DMS 273 (cell line): Measurements from ENCODE around the gene CEP43.
A peak's percentile ranks its signal among the peaks of the same experiment; 100 is the strongest.

Source experiments
- DNase-seq: peaks from one replicate; lab custom pipeline; 2025; ENCODE audit not compliant: unreplicated experiment; lab: John Stamatoyannopoulos, UW

The CEP43 gene, protein sequence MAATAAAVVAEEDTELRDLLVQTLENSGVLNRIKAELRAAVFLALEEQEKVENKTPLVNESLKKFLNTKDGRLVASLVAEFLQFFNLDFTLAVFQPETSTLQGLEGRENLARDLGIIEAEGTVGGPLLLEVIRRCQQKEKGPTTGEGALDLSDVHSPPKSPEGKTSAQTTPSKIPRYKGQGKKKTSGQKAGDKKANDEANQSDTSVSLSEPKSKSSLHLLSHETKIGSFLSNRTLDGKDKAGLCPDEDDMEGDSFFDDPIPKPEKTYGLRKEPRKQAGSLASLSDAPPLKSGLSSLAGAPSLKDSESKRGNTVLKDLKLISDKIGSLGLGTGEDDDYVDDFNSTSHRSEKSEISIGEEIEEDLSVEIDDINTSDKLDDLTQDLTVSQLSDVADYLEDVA

DNA sequence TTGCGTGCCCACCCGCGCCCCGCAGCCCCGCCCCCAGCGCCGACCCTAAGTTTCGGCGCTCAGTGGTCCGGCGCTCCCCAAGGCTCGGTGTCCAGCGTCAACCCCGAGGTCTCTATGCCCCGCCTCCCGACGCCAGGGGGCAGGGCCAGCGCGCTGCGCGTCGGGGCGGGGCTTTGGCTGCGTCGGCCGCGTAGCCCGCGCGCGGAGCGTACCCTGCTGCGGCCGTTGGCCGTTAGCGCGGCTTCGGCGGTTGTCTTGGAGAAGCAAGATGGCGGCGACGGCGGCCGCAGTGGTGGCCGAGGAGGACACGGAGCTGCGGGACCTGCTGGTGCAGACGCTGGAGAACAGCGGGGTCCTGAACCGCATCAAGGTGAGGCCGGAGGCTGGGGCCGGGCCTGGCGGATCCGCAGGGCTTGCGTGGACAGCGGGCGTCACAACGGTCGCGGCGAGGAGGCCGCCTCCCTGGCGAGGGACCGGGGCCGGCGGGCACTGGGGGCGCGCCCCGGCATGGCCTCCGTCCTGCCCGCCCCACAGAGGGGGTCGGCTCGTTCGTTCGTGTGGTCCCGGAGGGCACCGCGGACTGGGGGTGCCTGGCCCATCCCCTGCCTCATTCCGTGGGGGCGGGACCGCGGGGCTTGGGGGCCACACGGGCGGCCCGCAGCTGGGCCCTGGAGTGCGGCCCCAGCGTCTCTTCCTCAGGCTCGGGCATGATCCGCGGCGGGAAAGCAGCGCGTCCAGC lies at the start of gene CEP43:
CEP43 (plus strand) TSS at position 253 of the 739 bp plus-strand sequence; CDS start at position 269, 16 bp downstream.
- peak; percentile 98 for DNase-seq

DNA sequence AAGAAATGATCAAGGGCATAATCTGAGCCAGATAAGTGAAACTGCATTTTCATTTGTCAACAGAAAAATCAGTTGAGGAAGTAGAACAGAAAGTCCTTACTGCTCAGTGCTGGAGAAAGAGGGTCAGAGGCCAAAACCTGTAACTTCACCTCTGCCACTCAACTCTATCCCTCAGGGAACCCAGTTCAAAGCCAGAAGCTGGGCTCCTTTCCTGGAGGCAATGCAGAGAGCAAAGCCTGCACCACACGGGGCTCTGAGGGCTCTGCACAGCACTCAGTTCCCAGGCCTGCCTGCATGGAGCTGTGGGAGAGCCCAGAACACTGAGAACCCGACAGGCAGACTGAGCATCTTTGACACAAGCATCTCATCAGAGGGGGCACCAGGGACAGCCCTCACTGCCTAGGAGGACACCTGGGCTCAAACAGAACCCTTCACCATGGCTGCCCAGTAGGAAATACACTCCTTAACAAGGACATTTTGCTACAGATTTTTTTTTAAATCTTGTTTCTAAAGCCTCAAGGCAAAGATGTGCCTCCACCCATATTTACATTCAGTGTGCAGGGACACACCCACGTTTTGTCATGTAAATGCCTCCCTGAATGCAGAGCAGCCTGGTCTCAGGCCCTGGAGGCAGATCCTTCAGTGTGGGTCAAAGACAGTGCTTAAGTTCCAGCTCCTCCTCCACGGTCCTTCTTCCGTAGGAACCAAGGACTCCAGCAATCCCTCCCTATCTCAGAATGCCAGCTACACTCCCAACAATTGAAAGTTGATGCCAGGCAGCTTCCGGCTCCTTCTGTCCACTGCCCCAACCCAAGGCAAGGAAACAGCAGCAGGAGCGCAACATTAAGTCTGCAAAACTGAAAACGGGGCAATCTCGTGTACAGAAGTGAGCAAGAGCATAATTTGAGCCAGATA lies 49.4 kb upstream of the CEP43 start:
- no peak for DNase-seq

DNA sequence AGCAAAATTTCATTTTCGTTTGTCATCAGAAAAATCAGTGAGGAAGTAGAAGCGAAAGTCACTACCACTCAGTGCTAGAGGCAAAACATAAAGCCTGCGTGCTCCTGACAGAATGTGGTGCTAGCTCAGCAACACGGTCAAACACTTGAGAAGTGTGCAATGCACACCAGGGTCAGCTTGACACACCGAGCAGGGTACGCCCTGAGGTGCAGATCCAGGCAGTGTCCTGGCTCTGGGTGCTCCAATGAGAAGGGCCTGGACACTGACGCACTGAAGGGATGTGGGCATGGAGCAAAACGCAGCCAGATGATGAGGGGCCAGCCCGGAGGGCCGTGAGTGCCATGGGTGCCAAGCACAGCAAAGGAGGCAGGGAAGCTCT lies 48.8 kb upstream of the CEP43 start:
- DNase-seq = no peak

DNA sequence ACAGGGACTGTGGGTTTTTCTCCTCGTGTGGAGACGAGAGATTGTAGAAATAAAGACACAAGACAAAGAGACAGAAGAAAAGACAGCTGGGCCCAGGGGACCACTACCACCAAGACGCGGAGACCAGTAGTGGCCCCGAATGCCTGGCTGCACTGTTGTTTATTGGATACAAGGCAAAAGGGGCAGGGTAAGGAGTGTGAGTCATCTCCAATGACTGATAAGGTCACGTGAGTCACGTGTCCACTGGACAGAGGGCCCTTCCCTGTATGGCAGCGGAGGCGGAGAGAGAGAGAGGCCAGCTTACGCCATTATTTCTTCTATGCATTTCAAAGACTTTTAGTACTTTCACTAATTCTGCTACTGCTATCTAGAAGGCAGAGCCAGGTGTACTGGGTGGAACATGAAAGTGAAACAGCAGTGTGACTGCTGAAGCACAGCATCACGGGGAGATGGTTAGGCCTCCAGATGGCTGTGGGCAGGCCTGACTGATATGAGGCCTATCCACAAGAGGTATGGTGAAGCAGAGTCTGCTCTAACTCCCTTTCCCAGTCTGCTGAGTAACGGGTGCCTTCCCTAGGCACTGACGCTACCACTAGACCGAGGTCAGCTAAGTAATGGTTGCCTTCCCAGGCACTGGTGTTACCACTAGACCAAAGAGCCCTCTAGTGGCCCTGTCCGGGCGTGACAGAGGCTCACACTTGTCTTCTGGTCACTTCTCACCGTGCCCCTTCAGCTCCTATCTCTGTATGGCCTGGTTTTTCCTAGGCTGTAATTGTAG lies 48.1 kb upstream of the CEP43 start:
- peak; percentile 70 for DNase-seq

DNA sequence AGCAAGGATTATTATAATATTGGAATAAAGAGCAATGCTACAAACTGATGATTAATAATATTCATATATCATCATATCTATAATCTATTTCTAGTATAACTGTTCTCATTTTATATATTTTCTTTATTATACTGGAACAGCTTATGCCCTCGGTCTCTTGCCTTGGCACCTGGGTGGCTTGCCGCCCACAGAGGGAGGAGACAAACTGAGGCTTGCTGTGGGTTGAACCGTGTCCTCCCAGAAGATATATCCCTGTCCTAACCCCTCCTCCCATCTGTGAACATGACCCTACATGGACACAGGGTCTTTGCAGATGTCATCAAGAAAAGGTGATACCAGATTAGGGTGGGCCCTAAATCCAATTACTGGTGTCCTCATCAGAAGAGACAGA lies 47.5 kb upstream of the CEP43 start:
- no peak for DNase-seq

DNA sequence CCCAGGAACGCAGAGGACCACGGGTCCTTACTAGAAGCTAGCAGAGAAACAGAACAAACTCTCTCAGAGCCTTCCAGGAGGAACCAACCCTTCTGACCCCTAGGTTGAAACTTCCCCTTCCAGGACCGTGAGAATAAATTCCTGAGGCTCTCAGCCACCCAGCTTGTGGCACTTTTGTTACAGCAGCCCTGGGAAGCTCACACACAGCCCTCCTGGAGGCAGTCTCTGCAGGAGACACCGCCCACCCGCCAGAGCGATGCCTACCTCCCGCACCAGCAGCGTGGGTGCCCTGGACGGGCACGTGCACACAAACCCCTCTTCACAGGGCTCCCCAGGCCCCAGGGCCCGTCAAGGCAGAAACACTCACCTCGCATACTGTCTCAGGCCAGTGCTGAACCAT lies 47.1 kb upstream of the CEP43 start:
- DNase-seq = no peak

DNA sequence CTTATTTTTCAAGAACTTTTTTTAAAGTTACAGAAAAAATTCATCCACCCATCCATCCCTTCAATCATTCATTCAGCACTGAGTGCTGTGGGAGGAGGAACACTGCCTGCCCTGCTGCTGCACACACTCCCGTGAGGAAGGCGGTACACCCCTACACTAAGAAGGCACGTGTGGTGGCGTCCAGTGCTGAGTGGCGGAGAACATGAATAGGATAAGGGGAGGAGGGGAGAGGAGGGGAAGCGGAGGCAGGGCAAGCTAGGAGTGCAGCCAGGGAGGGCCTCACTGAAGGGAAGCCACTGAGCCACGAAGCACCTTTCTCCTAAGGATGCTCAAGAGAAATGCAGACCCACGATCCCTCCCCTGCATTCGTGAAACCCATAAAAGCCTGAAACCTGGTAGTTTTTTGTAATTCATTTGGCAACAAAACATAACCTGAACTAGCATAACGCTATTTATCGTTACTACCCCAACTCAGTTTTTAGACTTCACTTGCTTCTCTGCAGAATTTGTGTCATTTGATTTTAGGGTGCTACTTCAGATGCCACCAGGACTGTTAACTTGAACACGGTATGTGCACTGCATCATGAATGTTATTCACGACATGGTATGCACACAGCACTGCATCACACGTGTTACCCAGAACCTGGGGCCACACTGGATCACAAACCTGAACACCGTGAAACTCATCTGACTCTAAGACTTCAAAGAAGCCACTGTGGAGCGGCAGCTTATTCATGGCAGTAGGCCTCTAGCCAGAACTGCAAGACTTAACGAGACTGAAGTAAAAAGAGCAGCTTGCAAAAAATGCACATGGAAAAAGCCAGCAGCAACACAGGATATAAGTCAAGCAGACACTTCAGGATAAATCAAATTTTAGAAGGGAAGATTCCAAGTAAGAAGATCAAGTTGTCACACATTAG lies 46.4 kb upstream of the CEP43 start:
- no peak for DNase-seq

DNA sequence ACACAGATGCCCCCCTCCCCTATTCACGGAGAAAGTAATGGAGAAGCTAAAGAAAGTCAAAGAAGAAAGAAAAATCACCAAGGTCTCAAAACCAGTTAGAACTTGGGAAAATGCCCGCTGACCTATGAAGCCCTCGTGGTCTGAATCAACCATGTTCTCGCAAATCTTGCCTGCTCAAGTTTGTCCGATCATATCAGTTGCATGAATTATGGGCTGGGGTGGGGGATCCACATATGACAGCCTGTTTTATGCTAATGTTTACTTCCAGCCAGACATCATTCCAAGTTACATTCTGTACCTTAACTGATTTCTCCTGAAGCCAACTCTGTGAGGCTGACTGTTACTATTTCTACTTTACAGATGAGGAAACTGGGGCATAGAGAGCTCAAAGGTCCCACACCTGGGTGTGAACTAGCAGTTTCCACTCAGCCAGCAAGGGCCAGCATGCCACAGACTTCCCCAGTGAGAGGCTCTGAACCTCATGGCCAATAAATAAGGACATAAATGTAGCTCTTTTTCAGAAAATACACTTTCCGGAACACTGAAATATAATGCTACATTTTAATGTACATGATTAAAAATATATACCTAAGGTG lies 45.0 kb upstream of the CEP43 start:
- DNase-seq = no peak

DNA sequence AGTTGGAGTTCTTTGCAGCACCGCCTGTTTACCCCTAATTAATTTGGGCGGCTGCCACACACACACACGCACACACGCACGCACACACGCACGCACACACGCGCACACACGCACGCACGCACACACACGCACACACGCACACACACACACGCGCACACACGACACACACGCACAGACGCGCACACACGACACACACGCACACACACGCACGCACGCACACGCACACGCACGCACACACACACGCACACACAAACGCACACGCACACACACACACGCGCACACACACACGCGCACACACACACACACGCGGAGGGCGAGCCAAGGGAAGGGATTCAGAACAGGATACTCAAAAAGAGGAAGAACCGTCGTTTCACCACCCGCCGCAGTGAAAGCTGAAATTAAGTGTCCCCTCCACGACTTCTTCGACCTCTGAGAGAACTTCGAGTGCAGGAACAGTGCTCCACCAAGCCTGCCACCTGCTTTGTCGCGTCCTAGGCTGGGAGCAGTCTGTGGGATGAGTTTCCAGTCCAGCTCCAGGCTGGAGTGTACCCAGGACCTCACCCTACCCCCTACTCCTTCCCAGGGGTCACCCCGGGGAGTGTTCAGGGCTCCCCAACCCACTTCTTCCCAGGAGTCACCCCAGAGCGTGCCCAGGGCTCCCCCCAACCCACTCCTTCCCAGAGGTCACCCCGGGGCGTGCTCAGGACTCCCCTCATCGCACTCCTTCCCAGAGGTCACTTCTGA lies 43.9 kb upstream of the CEP43 start:
- DNase-seq = peak; percentile 33

DNA sequence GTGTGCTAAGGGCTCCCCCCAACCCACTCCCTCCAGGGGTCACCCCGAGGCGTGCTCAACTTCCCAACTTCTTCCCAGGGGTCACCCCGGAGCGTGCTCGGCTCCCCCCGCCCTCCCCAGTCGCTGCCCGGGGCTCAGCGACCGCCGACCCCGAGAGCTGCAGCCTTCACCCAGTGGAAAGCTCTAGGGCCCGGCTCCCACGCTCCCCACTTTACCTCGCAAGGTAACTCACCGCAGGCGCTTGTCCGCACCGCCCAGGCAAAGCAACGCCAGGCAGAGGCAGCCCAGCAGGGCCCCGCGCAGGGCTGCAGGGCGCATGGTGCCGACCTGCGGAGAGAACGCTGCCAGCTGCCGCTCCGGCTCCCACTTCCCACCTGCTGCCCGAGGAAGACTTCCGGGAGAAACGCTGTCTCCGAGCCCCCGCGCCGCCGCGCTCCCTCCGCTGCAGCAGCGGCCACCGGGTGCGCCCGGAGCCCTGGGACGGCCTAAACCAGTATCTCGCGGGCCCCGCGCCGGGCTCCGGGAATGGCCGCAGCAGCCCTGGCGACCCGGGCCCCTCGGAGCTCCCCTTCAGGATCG lies 43.2 kb upstream of the CEP43 start:
- DNase-seq = peak; percentile 81

DNA sequence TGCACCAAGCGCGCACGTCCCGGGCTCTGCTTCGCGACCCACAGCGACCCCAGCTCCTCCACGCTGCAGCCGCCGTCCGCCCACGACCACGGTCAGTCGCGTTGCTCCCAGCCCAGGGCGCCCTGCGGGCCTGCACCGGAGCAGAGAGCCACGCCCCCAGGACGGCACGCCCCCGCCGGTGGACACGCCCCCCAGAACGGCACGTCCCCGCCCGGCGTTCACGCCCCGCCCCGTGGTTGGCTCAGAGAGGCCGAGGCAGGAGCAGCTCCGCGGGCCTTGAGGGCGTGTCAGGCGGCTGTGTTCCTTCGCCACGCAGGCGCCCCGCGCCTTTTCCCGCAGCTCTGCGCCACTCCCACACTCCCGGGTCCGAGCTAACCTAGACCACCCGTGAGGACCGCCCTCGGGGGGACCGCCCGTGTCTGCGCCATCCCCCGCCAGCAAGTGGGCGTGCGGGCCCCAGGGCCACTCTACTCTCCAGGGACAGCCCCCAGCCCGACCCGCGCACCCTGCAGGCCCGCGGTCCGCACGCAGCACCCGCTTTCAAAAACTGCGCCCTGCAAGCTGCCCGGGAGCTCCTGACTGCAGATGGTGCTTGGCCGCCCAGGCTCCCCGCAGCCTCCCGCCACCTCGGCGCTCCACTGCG lies 42.6 kb upstream of the CEP43 start, which contains the start of gene RNASET2:
RNASET2 (minus strand) TSS at position 107 of the 643 bp plus-strand sequence. CDS start 368 bp downstream, outside the sequence.
- DNase-seq = peak; percentile 96

DNA sequence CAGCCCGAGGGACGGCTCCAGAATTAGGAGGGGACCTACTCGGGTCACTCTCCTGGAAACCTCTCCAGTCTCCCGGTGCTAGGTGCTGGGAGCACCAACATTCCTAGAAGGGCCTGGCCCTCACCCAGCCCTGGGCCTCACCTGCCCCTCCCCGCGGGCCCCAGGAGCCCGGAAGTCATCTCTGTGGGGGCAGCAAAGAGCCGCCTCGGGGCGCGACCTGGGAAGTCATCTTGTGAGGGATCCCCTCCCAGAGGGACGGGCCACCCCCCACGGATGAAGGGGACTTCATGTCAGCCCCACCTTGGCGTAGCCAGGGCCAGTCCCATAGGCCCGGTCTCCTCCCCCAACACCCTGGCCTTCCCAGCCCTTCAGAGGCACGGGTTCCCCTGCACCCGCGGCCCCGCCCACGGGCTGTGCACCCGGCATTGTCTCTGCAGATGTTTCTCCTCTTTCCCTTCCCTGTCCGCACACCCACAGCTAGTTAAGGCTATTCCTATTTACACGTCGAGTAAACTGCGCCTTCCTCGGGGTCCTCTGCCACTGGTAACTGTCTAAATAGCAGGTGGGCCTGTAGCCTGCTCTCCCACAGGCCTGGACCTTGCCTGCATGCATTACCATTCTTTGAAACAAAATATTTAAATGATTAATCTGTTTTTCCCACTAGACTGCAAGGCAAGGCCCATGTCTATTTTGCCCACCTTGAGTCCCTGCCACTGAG lies 42.0 kb upstream of the CEP43 start:
- DNase-seq = peak; percentile 58

DNA sequence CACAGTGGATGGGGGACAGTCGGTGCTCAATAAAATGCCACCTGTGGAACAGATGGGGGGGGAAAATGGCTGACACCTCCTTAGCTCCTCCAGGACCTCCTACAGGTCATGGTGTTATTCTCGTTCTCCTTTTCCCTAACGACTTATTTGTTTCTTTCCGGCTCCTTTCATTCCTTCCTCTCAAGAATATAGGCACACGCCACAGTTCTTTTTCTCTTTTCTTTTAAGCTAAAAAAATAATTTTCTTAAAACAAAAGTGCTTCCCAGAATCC lies 41.5 kb upstream of the CEP43 start:
- no peak for DNase-seq

DNA sequence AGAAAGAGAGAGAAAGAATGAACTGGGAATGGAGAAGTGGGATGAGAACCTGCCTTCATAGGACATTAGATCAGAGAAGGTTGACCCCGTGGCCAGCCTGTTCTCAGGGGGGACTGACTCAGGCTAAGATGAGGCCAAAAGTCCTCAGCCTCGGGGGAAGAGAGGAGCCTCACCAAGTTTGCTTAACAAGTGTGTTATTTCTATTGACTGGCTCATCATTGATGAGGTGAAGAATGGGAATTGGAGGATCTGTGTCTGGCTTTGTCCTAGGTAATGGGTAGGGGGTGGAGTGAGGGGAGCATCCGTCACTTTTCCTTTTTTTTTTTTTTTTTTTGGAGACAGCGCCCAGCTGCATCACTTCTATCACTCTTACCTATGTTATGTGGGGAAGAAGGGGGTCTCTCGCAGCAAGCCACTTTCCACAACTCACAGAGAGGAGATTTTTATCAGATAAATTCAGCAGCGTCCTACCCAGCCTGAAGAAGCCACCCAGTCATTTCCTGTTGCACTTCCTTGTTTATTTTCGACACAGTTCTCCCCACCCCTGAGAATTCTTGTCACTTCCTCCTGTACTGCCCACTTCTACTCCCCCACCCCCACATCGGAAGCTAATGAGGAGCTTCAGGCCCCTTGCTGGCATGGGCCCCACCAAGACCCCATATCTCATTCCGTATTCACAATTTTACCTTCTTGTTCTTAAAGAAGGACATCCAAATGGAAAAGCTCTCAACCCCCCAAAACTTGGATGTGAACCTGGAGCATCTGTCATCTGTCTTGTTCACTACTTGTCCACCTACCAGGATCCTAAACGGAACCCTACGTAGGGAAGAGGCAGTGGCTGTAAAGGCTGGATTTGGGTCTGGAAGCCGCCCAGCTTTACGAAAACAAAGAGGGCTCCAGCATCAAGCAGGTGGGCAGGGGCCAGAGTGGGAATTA lies 40.0 kb upstream of the CEP43 start:
- no peak for DNase-seq

DNA sequence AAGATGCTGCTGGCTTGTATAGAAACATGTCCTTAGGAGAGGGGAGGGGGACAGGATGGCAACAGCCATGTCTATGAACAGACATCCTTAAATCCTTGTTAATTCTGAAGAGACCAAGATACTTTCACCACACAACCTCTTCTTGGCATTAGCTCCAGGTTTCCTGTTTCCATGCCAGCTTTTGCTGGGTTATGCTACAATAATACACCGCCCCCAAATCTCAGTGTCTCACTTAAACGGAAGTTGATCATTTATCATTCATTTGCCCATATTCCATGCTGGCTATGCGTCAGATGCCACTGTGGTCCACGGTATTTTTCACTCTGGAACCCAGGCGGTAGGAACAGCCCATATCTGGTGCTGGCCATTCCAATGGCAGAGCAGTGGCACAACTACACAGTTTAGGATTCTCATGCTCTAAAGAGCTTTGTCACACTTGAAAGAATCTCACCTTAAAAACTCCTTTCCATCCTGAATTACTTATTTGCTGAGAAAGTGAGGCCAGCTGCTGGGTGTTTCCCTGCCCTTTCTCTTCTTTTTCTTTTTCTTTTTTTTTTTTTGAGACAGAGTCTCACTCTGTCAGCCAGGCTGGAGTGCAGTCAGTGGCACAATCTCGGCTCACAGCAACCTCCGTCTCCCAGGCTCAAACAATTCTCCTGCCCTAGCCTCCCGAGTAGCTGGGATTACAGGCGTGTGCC lies 39.1 kb upstream of the CEP43 start:
- DNase-seq = no peak
